Muscle layer of duodenum (tissue), 2 donors: ENCODE data around the gene SPTLC3.

Experiments used
- H3K27ac ChIP-seq: one replicate; pipeline ENCODE4 v1.7.0; 2013; ENCODE audit warnings: mild to moderate bottlenecking, low read length
- H3K27me3 ChIP-seq: one replicate; pipeline ENCODE4 v1.7.0; 2013; ENCODE audit warnings: low read depth, mild to moderate bottlenecking, control low read depth, low read length
- H3K36me3 ChIP-seq, 2 donors: one replicate each; pipeline ENCODE4 v1.7.0; 2013; ENCODE audit warnings: low read length in 2 of 2, control low read depth in 1 of 2, mild to moderate bottlenecking in 1 of 2; ENCODE audit not compliant: insufficient read depth in 2 of 2, control insufficient read depth in 1 of 2
- H3K4me1 ChIP-seq, 2 donors: one replicate each; pipeline ENCODE4 v1.7.0; 2013; ENCODE audit warnings: low read length in 2 of 2, mild to moderate bottlenecking in 2 of 2, control low read depth in 1 of 2, moderate library complexity in 1 of 2; ENCODE audit not compliant: insufficient read depth in 2 of 2, control insufficient read depth in 1 of 2
- H3K4me3 ChIP-seq, 2 donors: one replicate each; pipeline ENCODE4 v1.7.0; 2013; ENCODE audit warnings: low read length in 2 of 2, low read depth in 1 of 2, mild to moderate bottlenecking in 1 of 2
- H3K9me3 ChIP-seq, 2 donors: one replicate each; pipeline ENCODE4 v1.7.0; 2013; ENCODE audit warnings: low read length in 2 of 2, control low read depth in 1 of 2, mild to moderate bottlenecking in 1 of 2; ENCODE audit not compliant: control insufficient read depth in 1 of 2
- donor health status: healthy.

SPTLC3 gene

DNA sequence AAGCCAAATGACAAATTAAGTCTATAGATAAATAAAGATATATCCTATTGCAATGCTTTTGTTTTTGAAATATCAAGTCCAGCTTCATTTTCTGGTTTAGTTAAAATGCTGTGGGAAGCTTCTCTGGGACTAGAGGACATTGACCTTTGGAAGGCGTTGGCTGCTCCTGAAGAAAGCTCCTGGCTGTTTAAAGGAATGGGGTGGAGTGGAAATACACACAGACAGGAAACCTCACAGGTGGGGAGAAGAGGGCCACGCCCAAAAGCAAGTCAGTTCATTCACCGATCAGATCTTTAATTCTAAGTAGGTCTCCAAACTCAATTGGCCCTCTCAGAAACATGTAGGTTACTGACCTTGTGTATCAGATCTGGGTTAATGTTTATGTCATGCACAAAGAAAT, 59.6 kb downstream of the SPTLC3 start:
- no peaks in the 10 kb centered on the region for H3K27me3 ChIP-seq
- H3K4me1 ChIP-seq = no peaks in the 10 kb centered on the region
- no peak overlapping the region for H3K27ac ChIP-seq
- no peak overlapping the region for H3K4me3 ChIP-seq
- no peaks in the 10 kb centered on the region for H3K9me3 ChIP-seq
- H3K36me3 ChIP-seq = no peaks in the 10 kb centered on the region

DNA sequence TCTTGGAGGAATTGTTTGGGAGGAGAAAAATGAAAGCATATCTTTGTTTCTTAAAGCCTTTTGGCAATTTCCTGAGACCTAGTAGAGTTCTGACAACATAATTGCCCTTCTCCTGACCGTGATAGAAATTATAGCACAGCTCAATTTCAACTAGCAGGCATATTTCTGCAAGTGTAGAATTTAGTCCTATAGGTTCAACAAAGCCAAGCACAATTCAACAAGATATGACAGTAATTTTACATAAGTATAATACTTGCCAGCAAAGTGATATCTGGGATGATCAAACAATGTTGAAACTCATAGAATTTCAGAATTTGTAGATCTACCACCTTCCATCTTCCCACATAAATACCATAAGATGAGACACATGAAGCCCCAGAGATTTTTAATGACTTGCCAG, 73.1 kb downstream of the SPTLC3 start:
- Histone ChIP-seq H3K27ac (no peak overlapping the region), H3K27me3 (no peaks in the 10 kb centered on the region), H3K4me1 (no peaks in the 10 kb centered on the region), H3K4me3 (no peak overlapping the region), H3K36me3 (no peaks in the 10 kb centered on the region), H3K9me3 (no peaks in the 10 kb centered on the region)

DNA sequence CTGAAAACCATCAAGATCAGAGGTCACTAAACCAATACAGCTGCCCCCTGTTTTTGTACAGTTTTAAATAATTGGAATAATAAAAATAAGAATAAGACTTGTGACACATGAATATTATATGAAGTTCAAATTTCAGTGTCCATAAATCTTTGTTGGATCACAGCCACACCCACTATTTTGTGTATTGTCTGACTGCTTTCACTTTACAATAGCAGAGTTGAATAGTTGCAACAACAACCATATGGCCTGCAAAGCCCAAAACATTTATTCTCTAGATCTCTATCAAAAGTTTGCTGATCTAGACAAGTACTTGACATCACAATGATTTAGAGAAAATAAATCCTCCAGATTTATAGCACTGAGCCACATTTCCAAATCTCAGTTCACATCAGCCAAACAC, 73.6 kb downstream of the SPTLC3 start:
- no peak overlapping the region for H3K4me3 ChIP-seq
- no peaks in the 10 kb centered on the region for H3K27me3 ChIP-seq
- no peaks in the 10 kb centered on the region for H3K9me3 ChIP-seq
- H3K27ac ChIP-seq = no peak overlapping the region
- H3K36me3 ChIP-seq = no peaks in the 10 kb centered on the region
- H3K4me1 ChIP-seq = no peaks in the 10 kb centered on the region

DNA sequence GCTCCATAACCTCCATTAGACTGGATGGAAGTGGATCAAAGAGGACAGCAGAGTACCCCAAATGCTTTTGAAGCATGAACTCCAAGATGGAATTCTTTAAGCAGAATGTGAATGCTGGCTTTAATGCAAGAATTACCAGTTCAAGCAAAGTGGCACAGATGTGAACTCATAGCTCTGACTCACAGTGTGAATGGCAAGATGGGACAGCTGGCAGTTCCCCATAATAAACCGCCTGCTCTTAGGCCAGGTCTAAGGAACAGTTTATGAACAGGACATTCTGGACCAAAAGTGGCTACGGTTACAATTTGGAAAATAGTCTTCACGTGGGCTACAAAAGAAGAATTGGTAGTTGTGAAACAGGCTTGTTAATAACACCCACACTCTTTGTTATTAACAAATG, 76.5 kb downstream of the SPTLC3 start:
- H3K4me1 ChIP-seq = no peaks in the 10 kb centered on the region
- no peak overlapping the region for H3K4me3 ChIP-seq
- no peaks in the 10 kb centered on the region for H3K9me3 ChIP-seq
- H3K27ac ChIP-seq = no peak overlapping the region
- no peaks in the 10 kb centered on the region for H3K36me3 ChIP-seq
- H3K27me3 ChIP-seq = no peaks in the 10 kb centered on the region

DNA sequence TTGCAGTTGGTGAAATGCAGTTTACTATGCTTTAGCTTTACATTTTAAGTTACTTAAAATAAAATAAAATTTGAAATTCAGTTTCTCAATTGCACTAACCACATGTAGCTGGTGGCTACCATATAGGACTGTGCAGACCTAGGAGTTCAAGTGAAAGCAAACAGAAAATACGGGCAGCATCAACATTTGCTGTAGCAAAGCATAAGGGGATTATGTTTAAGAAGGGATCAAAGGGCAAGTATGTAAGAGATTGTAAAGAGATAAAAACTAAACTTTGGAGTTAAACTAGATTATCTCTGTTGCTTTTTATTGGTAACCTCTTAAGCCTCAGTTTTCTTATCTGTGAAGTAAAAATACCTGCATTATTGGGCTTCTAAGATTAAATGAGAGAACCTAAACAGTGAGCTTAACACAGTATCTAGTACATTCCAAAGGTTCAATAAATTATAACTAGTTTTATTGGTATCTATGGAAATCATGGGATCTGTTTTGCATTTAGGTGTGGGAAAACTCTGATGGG, 81.2 kb downstream of the SPTLC3 start:
- H3K4me1 ChIP-seq = no peaks in the 10 kb centered on the region
- H3K4me3 ChIP-seq = no peak overlapping the region
- no peaks in the 10 kb centered on the region for H3K27me3 ChIP-seq
- H3K36me3 ChIP-seq = no peaks in the 10 kb centered on the region
- no peaks in the 10 kb centered on the region for H3K9me3 ChIP-seq
- no peak overlapping the region for H3K27ac ChIP-seq

DNA sequence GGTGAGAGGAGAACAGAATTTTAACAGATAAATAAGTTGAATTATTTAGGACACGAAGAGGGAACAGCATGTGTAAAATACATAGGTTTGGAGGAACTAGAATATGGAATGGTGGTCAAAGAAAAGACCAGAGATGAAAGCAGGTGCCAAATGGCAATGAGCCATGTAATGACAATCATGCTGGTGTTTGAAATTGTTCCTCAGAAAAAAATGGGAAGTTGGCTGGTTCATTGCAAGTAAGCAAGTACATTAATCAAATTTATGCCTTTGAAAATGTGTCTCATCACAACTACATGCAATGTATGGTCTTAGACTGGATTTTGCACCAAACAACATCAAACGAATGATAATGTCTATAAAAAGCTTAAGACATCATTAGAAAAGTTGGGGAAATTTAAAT, 83.3 kb downstream of the SPTLC3 start:
- Histone ChIP-seq H3K27ac (no peak overlapping the region), H3K27me3 (no peaks in the 10 kb centered on the region), H3K36me3 (no peaks in the 10 kb centered on the region), H3K9me3 (no peaks in the 10 kb centered on the region), H3K4me1 (no peaks in the 10 kb centered on the region), H3K4me3 (no peak overlapping the region)

DNA sequence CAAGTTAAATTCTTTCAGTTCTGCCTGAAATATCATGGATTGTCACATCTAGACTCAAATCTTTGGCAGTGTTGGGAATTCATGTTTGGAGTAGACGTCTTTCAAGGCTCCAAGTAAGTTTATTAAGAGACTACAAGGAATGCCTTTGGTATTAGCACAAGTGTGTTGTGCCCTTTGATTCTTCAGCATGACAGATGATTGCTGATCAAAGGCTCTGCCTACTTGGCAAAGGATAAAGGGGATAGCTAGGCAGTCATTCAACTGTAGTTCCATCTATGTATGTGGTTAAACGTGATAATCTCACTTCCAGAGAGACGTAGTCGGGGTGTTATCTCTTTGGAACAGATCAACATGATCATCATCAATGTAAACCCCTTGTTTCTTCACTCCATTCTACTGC, 86.2 kb downstream of the SPTLC3 start:
- Histone ChIP-seq H3K27me3 (no peaks in the 10 kb centered on the region), H3K4me1 (no peaks in the 10 kb centered on the region), H3K27ac (no peak overlapping the region), H3K9me3 (no peaks in the 10 kb centered on the region), H3K36me3 (no peaks in the 10 kb centered on the region), H3K4me3 (no peak overlapping the region)

DNA sequence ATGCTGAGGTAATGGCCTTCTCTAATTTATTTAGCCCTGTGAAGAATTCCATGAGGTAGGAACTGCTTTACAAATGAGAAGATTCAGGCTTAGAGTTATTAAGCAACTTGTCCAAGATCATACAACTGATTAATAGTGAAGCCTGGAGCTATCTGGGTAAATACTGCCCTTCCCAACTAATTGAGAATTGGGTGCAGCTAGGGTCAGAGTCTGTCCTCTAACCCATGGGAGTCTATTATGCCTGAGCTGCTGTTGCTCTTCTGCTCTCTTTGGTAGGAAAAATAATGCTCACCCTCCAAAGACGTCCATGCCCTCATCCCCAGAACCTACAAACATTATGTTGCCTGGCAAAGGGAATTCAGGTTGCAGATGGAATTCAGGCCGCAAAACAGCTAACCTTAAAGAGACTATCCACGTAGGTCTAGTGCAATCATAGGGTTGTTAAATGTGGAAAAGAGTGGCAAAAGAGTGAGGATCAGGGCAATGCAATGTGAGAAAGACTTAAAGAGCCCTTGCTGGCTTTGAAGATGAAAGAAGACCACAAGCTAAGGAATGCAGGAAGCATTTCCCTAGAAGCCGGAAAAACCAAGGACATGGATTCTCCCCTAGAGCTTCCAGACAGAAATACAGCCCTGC, 90.1 kb downstream of the SPTLC3 start:
- Histone ChIP-seq H3K4me3 (no peak overlapping the region), H3K4me1 (no peaks in the 10 kb centered on the region), H3K27ac (no peak overlapping the region), H3K9me3 (no peaks in the 10 kb centered on the region), H3K36me3 (no peaks in the 10 kb centered on the region), H3K27me3 (no peaks in the 10 kb centered on the region)

DNA sequence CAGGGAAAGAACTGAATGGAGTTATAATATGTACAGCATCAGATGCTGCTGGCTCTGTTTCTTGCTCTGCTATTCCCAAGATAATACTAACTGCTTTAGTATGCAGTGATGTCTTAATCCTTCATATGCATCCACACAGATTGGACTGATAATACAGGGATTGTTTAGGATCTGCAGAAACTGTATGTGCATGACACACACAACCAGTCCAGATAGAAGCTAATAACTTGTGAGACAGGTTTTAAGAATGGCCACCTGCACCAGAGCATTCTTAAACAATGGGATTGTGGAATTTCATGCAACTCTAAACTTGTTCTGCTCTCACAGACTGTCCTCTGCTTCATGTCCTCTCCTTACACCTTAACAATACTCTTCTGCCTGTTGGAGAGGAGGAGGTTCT, 90.9 kb downstream of the SPTLC3 start:
- H3K27me3 ChIP-seq = no peaks in the 10 kb centered on the region
- no peak overlapping the region for H3K4me3 ChIP-seq
- H3K36me3 ChIP-seq = no peaks in the 10 kb centered on the region
- no peak overlapping the region for H3K27ac ChIP-seq
- no peaks in the 10 kb centered on the region for H3K9me3 ChIP-seq
- no peaks in the 10 kb centered on the region for H3K4me1 ChIP-seq

DNA sequence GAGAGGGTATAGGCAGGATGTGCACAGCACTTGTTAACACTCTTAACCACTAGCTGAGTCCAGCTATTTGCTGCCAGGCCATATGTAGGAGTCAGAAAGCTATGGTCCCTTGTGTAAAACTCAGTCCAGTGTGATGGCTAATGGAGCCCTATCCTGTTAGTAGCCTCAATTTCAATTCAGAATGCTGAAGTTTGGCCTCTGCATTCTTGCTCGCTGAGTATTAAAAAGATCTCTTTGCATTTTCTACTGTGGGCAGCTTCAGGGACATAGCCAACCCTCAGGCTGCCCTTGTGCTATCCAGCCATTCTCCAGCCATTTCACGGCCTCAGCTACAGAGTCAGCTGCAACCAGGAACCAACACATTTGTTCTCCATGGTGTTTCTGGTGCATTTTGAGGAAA, 92.5 kb downstream of the SPTLC3 start:
- Histone ChIP-seq H3K27ac (no peak overlapping the region), H3K27me3 (no peaks in the 10 kb centered on the region), H3K9me3 (no peaks in the 10 kb centered on the region), H3K4me3 (no peak overlapping the region), H3K4me1 (no peaks in the 10 kb centered on the region), H3K36me3 (no peaks in the 10 kb centered on the region)

DNA sequence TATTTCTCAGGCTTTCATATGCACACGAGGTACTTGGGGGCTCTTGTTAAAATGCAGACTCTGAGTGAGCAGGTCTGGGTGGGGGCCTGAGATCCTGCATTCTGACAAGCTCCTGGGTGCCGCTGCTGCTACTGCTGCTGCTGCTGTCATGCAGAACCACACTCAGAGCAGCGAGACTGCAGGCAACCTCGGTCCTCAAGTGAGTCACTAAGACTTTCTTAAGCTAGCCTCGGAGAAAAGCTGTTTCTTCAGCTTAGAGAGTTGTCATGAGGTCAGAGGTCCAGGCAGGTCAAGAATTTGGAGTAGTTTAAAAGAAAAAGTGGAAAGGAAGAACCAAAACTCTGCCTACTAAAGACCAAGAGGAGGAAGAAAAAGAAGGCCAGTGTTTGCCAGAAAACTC, 92.9 kb downstream of the SPTLC3 start:
- Histone ChIP-seq H3K27ac (no peak overlapping the region), H3K27me3 (no peaks in the 10 kb centered on the region), H3K36me3 (no peaks in the 10 kb centered on the region), H3K4me3 (no peak overlapping the region), H3K9me3 (no peaks in the 10 kb centered on the region), H3K4me1 (no peaks in the 10 kb centered on the region)

DNA sequence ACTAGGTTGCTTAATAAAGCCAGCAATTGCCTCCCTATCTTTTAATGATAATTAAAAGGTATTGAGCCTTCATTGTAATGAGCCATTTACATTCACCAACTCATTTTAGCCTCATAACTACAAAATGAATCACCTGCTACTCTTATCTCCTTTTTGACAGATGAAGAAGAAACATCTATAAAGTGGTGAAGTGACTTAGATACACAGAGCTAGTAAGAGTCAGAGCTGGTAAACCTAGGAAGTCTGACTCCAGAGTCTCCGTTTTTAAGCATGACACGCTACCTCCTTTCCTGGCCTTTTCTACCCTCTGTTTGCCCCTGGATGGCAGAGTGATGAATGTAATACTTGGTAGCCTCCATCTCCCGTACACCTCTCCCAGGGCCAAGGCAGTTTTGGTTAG, 93.5 kb downstream of the SPTLC3 start:
- no peak overlapping the region for H3K4me3 ChIP-seq
- H3K4me1 ChIP-seq = no peaks in the 10 kb centered on the region
- H3K27ac ChIP-seq = no peak overlapping the region
- H3K9me3 ChIP-seq = no peaks in the 10 kb centered on the region
- no peaks in the 10 kb centered on the region for H3K36me3 ChIP-seq
- H3K27me3 ChIP-seq = no peaks in the 10 kb centered on the region
